AG09319 (cell line): ENCODE data around the gene THAP7.
A peak's percentile ranks its signal among the peaks of the same experiment; 100 is the strongest.
"Not testable (repeated sequence)": the region's sequence is repeated elsewhere in the genome, so short reads cannot be mapped to it uniquely, and the experiment has no call there.

Experiments used
- DNase-seq: peaks from one replicate; pipeline ENCODE4 v3.0.0-alpha.2; 2010; ENCODE audit warnings: low read depth; ENCODE audit errors: extremely low read depth
- TF ChIP-seq, protein P1 (sequence below): IDR thresholded peaks from 2 replicates; pipeline ENCODE4 v1.5.1; 2011; ENCODE audit warnings: low read depth, mild to moderate bottlenecking, inconsistent platforms, low read length, moderate library complexity

The THAP7 gene

DNA sequence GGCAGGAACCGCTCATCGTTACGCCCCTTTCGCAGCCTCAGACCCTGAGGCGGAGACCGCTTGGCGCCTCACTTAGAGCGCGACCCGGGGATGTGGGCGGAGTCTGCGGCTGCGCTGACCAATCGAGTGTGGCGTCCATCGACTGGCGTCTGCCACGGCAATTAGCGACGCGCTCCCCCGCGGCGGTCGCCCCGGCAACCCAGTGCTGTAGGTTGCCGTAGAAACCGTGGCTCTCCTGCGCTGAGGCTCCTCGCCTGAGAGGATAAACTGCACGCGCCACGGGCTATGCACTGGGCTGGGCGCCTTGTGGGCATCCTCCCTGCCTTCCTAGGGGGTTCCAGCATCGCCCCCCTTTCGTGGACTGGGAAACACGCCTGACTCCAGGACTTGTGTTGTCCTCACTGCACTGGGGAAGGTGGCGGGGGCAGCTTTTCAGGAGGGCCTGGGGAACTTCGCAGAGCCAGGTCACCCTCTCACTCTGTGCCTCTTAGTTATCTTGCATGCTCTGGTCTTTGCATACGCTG, 12.3 kb upstream of the THAP7 start:
- TF ChIP-seq, protein P1, sequence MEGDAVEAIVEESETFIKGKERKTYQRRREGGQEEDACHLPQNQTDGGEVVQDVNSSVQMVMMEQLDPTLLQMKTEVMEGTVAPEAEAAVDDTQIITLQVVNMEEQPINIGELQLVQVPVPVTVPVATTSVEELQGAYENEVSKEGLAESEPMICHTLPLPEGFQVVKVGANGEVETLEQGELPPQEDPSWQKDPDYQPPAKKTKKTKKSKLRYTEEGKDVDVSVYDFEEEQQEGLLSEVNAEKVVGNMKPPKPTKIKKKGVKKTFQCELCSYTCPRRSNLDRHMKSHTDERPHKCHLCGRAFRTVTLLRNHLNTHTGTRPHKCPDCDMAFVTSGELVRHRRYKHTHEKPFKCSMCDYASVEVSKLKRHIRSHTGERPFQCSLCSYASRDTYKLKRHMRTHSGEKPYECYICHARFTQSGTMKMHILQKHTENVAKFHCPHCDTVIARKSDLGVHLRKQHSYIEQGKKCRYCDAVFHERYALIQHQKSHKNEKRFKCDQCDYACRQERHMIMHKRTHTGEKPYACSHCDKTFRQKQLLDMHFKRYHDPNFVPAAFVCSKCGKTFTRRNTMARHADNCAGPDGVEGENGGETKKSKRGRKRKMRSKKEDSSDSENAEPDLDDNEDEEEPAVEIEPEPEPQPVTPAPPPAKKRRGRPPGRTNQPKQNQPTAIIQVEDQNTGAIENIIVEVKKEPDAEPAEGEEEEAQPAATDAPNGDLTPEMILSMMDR = no peak
- peak; percentile 71 for DNase-seq

DNA sequence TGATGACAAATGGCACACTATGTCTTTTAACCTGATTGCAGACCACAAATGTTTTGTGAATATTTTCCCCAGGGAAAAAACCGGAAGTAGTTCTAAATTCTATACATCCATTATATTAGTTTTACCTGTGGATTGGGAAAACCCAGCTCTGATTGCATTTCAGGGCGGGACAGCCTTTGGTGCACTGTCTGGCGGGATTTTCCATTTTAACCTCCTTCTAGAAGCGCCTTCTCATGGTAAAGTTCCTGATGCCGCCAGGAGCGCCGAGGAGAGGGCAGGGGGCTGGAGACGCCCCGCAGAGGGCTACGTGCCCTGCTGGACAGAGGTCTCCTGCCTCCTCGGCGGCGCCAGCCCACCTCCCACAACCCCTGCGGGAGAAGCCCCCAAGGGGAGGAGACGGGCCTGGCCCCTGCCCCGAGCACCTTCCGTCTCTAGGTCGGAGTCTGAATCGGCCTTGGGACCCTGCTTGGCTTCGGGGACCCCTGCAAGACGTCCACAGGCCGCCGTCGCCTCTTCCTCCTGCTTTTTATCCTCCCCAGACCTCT, 11.8 kb upstream of the THAP7 start:
- no peak for DNase-seq
- TF ChIP-seq, protein P1 = no peak

DNA sequence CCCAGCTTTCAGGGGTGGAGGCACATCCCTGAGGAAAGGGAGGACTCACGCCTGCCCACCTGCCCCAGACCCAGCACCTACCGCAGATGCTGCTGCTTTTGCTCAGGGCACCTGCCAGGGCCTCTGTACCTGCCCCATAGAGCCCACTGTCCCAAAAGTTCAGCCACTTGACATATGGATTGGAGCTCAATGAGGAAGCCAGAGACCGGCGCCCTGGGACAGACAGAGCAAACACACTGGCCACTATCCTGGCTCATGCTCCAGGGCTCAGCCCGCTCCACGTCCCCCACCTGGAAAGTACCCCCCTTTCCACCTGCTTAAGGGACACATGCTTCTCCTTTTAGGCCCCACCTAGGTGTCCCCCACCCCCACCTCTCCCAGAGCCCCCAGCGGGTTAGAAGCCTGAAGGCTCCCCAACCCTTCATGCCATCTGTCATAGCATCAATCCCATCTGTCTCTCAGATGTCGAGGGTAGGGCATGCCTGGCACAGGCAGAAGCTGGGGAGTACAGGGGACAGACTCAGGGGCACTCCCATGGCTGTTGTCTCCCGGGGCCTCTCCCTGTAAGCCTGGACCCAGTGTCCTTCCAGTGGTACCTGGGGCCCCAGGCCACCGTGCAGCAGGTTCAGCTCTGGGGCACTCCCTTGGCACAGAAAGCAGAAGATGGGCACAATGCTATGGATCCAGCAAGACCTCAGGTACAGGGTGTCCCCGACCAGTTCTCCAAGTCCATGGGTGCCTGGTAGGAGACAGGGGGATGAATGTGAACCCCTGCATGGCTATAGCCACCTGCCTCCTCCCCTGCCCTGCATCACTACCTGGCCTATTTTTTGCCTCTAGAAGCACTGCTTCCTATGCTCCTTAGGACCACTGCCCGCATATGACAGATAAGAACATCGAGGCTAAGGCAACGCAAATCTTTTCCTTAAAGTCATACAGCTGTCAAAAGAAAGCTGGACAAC, 10.8 kb upstream of the THAP7 start:
- DNase-seq = no peak
- TF ChIP-seq, protein P1 = no peak

DNA sequence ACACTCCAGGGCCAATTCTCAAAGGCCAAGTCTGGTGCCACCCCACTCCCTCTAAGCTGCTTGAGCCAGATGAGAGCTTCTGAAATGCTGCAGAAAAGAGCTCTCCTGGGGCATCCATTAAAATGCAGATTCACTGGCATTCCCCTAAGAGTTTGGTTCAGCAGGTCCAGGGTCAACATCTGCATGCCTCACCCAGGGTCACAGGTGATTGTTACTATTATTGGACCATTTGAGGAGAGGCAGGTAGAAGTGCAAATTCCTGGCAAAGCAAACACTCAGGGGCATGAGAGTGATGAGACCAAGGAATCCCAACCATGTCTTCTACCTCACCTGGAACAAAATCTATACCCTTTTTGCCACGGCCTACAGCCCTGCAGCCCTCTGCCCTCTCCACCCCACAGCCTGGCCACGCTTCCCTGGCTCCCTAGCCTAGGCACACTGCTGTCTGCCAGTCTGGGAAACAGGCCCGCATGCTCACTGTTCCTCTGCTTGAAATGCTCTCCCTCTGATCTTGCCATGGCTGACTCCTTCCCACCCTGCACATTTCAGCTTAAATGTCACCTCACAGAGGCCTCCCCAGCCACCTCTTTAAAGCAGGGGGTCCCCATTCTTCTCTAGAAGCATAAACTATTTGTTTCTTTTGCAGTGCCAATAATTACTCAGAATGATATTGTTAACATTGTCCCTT, 8.7 kb upstream of the THAP7 start:
- no peak for DNase-seq
- TF ChIP-seq, protein P1 = no peak

DNA sequence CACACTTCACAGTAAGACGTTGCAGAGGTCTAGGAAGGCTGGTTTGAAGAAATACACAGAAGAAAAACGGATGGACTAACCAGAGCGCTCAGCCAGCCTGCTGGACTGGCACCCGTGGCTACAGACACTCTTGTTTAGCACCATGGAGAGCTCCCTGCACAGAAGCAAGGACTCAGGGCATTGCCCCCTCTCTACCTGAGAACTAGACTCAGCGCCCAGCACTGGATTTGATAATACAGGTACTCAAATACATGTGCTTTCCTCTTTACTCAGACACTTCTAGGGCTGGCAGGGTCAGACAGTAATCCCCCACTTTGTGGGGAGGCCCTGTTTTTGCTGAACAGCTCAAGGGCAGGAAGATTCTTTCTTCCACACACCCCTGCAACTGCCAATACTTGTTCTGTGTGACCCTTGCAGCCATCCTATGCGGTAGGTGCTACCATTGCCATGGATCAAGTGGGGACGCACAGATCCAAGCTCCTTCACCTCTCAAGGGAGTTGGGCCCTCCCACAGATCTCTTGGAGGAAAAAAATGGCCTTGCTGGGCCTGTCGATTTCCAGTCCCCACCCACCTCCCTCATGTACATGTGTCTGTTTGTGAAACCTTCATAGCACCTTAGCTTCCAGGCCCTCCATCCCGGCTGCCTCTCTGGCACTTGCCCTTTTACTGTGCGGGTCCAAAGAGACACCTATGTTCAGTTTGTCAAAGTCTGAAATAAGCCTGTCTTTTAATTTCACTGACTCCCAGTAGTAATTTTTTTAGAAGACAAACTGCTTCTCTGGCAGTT, 7.9 kb upstream of the THAP7 start:
- TF ChIP-seq, protein P1 = no peak
- DNase-seq = no peak

DNA sequence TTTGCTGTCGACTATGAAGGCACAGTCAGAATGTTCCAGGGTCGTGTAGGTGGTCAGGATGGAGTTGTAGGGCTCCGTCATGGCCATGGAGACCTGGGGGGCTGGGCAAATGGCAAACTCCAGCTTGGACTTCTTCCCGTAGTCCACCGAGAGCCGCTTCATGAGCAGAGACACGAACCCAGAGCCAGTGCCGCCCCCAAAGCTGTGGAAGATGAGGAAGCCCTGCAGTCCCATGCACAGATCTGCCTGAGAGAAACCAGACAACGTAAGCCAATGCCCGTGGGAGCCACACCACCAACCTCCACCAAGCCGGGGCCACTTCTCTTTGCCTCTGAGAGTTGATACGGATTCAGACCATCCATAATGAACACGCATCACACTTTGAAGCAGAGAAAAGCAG, 7.3 kb upstream of the THAP7 start:
- not testable (repeated sequence) for DNase-seq

DNA sequence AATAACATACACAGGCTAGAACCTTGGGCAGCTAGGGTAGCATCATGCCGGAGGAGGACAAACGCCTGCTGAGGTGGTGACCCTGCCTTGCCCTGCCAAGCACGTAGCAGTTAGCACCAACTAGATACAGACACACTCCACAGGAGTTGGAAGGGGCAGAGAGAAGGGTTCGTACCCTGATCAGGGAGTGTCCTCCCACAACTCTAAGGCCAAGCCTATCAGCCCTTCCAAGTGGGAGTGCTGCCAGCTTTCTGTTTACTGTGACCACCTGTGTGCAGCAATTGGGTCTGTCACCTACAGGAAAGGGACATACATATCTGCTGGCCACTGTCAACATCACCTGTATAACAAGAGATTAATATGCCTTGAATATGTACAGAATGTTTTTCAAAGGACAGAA, 1.9 kb upstream of the THAP7 start:
- TF ChIP-seq, protein P1 = no peak
- no peak for DNase-seq
